Lower lobe of right lung (tissue), 2 donors: Measurements from ENCODE around the gene PELI2. TPM values are rescaled to one million over a fixed set of nuclear protein-coding genes. Genes with fewer than 3 reads are reported as not detected.

Experiments
- ATAC-seq, 2 donors: fragments of 200-7000 bp; cut with Tn5 transposase; one replicate each; pipeline ENCODE4 v1.9.1; 2020 to 2022; ENCODE audit warnings: mild to moderate bottlenecking in 2 of 2, moderate library complexity in 2 of 2
- DNase-seq: peaks from one replicate; pipeline ENCODE4 v3.0.0-alpha.2; 2020
- H3K27ac ChIP-seq: fragments of 200-600 bp; one replicate; pipeline ENCODE4 v1.8.0; 2022
- H3K27me3 ChIP-seq: fragments of 200-600 bp; one replicate; pipeline ENCODE4 v1.8.0; 2022; ENCODE audit warnings: low read depth
- H3K36me3 ChIP-seq: fragments of 200-600 bp; one replicate; pipeline ENCODE4 v1.8.0; 2022; ENCODE audit warnings: mild to moderate bottlenecking
- H3K4me1 ChIP-seq: fragments of 200-600 bp; one replicate; pipeline ENCODE4 v1.8.0; 2022
- H3K4me3 ChIP-seq: fragments of 200-600 bp; one replicate; pipeline ENCODE4 v1.8.0; 2022; ENCODE audit warnings: mild to moderate bottlenecking
- H3K9me3 ChIP-seq: fragments of 200-600 bp; one replicate; pipeline ENCODE4 v1.8.0; 2022
- CTCF ChIP-seq: fragments of 200-600 bp; IDR thresholded peaks from one replicate; pipeline ENCODE4 v1.8.0; 2022; ENCODE audit warnings: antibody characterized with exemption, mild to moderate bottlenecking
- intact Hi-C: fragments of 100-400 bp; cut with DNase I; formaldehyde crosslinking; loops from one replicate; pipeline ENCODE4 v1.11.0; 2022
- total RNA-seq: library from RNA; stranded (reverse); fragmentation: NEBNext Ultra II Directional; extraction: Animal tissue kit (Norgen Biotek cat#: 25700); gene quantifications from one replicate; pipeline ENCODE4 v1.2.1, GENCODE V29; 2021
- donor health status: DM: no; HTN: yes; CAD: no; lungs with severe emphysema.

PELI2 gene
- total RNA-seq, 1 donor from 2014 or later = 22.2 TPM

DNA sequence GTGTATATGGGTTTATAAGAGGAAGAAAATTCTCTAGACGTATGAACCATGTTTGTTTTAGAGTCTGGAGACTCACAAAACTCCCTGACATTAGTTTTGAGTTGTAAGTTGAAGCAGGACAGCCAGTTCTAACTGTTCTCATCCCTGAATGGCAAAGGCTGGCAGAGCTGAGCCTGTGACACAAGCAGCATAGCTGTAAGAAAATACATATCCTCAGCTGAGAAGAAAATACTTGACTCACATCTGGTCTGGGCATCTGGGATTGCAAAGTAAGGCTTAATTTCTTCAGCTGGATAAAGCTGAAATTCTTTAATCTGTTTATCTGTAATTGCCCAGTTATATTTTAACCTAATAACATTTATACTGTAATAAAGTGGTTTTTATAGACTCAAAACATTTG, 156.3 kb downstream of the PELI2 start:
- Histone ChIP-seq H3K4me1 (no peaks in the 10 kb centered on the region), H3K4me3 (no peak overlapping the region), H3K9me3 (no peaks in the 10 kb centered on the region), H3K27ac (no peak overlapping the region), H3K36me3 (no peaks in the 10 kb centered on the region), H3K27me3 (no peaks in the 10 kb centered on the region)
- no peak for TF ChIP-seq CTCF
- no peak for ATAC-seq
- intact Hi-C loops = no loop called here
- DNase-seq = no peak

GRCh38 chr14:56276108-56276507, 157.9 kb downstream of the PELI2 start:
- intact Hi-C loops = no loop called here
- Histone ChIP-seq H3K4me3 (no peak overlapping the region), H3K4me1 (no peaks in the 10 kb centered on the region), H3K9me3 (no peaks in the 10 kb centered on the region), H3K36me3 (no peaks in the 10 kb centered on the region), H3K27me3 (no peaks in the 10 kb centered on the region), H3K27ac (no peak overlapping the region)
- TF ChIP-seq CTCF = no peak
- DNase-seq (no peak), ATAC-seq (no peak)

DNA sequence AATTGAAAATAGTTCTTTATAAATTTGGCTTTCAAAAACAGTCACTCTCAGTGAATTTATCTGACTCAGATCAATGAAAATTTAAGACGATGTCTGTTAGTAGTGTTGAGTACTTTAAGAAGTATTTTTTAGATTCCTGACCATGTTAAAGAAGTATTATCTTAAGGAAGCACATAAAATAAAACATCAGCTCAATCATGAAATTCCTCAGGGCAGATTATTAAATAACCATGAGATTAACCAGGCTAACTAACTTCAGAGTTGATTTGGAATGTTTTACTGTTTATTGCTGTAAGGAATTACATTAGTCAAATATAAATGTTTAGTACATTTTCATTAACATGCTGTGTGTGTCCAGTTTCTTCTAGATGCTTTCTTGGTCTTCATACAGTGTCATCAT, 160.2 kb downstream of the PELI2 start:
- no peak for TF ChIP-seq CTCF
- H3K9me3 ChIP-seq = no peaks in the 10 kb centered on the region
- no peaks in the 10 kb centered on the region for H3K36me3 ChIP-seq
- intact Hi-C loops = no loop called here
- H3K4me3 ChIP-seq = no peak overlapping the region
- H3K27me3 ChIP-seq = no peaks in the 10 kb centered on the region
- no peak overlapping the region for H3K27ac ChIP-seq
- DNase-seq = no peak
- no peak for ATAC-seq
- no peaks in the 10 kb centered on the region for H3K4me1 ChIP-seq

DNA sequence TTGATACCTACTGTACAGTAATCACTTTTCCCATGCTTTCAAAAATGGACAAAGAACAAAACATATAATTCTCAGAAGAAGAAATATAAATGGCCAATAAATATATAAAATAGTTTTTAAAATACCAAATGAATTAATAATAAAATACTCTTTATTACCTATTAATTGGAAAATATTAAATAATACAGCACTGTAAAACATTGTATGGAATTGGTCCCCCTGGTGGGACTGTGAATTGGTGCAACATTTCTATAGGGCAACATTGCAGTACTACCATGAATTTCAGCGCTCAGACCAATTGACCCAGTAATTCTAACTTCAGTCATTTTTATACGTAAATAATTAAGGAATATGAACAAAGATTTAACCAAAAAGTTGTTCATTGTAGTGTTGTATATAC, 162.6 kb downstream of the PELI2 start:
- no peak for ATAC-seq
- TF ChIP-seq CTCF = no peak
- no peaks in the 10 kb centered on the region for H3K36me3 ChIP-seq

DNA sequence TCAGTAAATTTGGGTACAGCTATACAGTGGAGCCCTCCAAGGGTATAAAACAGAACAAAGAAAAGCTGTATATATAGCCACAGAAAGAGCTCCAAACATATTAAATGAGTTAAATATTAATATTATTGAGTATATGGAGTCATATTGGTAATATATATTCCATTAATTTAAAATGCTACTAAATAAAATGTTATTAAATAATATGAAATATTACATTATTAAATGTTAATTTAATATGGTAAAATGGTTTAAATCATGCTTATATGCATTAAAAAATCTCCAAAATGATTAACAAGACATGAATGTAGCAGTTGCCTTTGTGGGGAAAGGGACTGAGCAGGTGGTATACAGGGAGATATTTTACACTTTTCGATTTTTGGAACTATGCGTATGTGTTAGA, 164.0 kb downstream of the PELI2 start:
- TF ChIP-seq CTCF = no peak
- no peak overlapping the region for H3K4me3 ChIP-seq
- no peaks in the 10 kb centered on the region for H3K27me3 ChIP-seq
- no peaks in the 10 kb centered on the region for H3K9me3 ChIP-seq
- no peaks in the 10 kb centered on the region for H3K36me3 ChIP-seq
- intact Hi-C loops = no loop called here
- H3K27ac ChIP-seq = no peak overlapping the region
- H3K4me1 ChIP-seq = no peaks in the 10 kb centered on the region
- ATAC-seq (no peak), DNase-seq (no peak)

More for the DNA sequence above, 162.6 kb downstream of the PELI2 start:
- no peak for DNase-seq
- Histone ChIP-seq H3K4me1 (no peaks in the 10 kb centered on the region), H3K9me3 (no peaks in the 10 kb centered on the region), H3K27me3 (no peaks in the 10 kb centered on the region), H3K27ac (no peak overlapping the region), H3K4me3 (no peak overlapping the region)
- intact Hi-C loops = no loop called here

DNA sequence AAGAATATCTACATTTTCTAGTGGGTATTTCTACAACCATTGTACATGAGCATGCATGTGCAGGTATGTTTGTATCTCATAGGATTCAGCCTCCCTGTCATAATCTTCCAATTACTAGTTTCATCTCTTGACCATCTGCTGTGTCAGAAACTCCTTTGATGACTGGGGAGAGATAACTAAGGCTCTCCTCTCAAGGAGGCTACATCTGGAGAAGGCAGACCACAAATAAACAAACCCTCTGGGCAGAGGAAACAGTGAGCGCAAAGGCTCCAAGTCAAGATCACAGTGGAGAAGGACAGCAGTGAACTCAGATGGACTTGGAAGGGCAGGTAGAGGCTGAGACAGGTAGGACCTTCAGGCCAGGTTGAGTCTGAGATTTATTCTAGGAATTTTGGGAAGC, 166.4 kb downstream of the PELI2 start:
- TF ChIP-seq CTCF = no peak
- no peak for DNase-seq
- Histone ChIP-seq H3K36me3 (peaks cover 9% of the 10 kb centered on the region), H3K4me1 (no peaks in the 10 kb centered on the region), H3K27ac (no peak overlapping the region), H3K9me3 (no peaks in the 10 kb centered on the region), H3K27me3 (no peaks in the 10 kb centered on the region), H3K4me3 (no peak overlapping the region)
- intact Hi-C loops = no loop called here
- no peak for ATAC-seq
